Activated T-helper 2 cell treated with anti-CD3 and anti-CD28 coated beads, Interferon-gamma antibody, Interleukin-2, Interleukin-4, amounts not matched to agents 10 μg/mL and 5 μg/mL and 100 μg/mL, durations not matched to agents 14 hours and 24 hours and 36 hours (primary cell): ENCODE results near the gene NVL. TPM values are rescaled to one million over a fixed set of nuclear protein-coding genes. Genes with fewer than 3 reads are reported as not detected.
"Not testable (repeated sequence)": the region's sequence is repeated elsewhere in the genome, so short reads cannot be mapped to it uniquely, and the experiment has no call there.

Experiments
- DNase-seq: peaks from one replicate; pipeline ENCODE4 v3.0.0; 2021; ENCODE audit warnings: low spot score
- H3K27ac Mint-ChIP-seq: one replicate; pipeline ENCODE4 v1.8.0; 2021; ENCODE audit warnings: mixed read lengths
- H3K27me3 Mint-ChIP-seq: one replicate; pipeline ENCODE4 v1.8.0; 2021; ENCODE audit warnings: low read depth, mixed read lengths
- H3K36me3 Mint-ChIP-seq: one replicate; pipeline ENCODE4 v1.8.0; 2021; ENCODE audit warnings: low read depth, mixed read lengths
- H3K4me1 Mint-ChIP-seq: one replicate; pipeline ENCODE4 v1.8.0; 2021; ENCODE audit warnings: low read depth, mixed read lengths
- H3K4me3 Mint-ChIP-seq: one replicate; pipeline ENCODE4 v1.8.0; 2021; ENCODE audit warnings: low read depth, mild to moderate bottlenecking, moderate library complexity, mixed read lengths
- H3K9me3 Mint-ChIP-seq: one replicate; pipeline ENCODE4 v1.8.0; 2021; ENCODE audit warnings: mixed read lengths
- intact Hi-C: fragments of 100-400 bp; cut with micrococcal nuclease; formaldehyde crosslinking; loops from one replicate; pipeline ENCODE4 v1.15.1; 2023
- total RNA-seq: library from RNA; stranded (reverse); gene quantifications from 2 replicates; pipeline ENCODE4 v1.2.3, GENCODE V29; 2022

NVL gene
- total RNA-seq, 1 donor from 2014 or later = 39.0 TPM

- no peak overlapping the region for H3K4me3 Mint-ChIP-seq
- no peak overlapping the region for H3K27ac Mint-ChIP-seq
- no peaks in the 10 kb centered on the region for H3K27me3 Mint-ChIP-seq
- H3K4me1 Mint-ChIP-seq = peaks cover 43% of the 10 kb centered on the region
- intact Hi-C loops = loop anchor here (2.0 to 10.0 kb wide), 7 partner anchors 65 to 630 kb away; partner anchors contain the start of gene DEGS1
- DNase-seq = no peak
- H3K9me3 Mint-ChIP-seq = no peaks in the 10 kb centered on the region
- H3K36me3 Mint-ChIP-seq = peaks cover 8% of the 10 kb centered on the region
These were observed 1.9 kb upstream of the NVL start for GRCh38 chr1:224331824-224332223.

- DNase-seq = no peak
- peaks cover 43% of the 10 kb centered on the region for H3K4me1 Mint-ChIP-seq
- intact Hi-C loops = loop anchor here (5.0 to 10.0 kb wide), 6 partner anchors 64 to 629 kb away; no protein-coding TSS in a partner anchor
- peak overlapping the region; percentile 27 for H3K4me3 Mint-ChIP-seq
- no peak overlapping the region for H3K27ac Mint-ChIP-seq
- no peaks in the 10 kb centered on the region for H3K9me3 Mint-ChIP-seq
- H3K36me3 Mint-ChIP-seq = peaks cover 8% of the 10 kb centered on the region
- H3K27me3 Mint-ChIP-seq = no peaks in the 10 kb centered on the region
These were observed 1.4 kb upstream of the NVL start for GRCh38 chr1:224331326-224331725.

- Mint-ChIP-seq H3K27me3 (no peaks in the 10 kb centered on the region), H3K9me3 (no peaks in the 10 kb centered on the region), H3K27ac (peak overlapping the region; percentile 98), H3K4me1 (peaks cover 40% of the 10 kb centered on the region), H3K4me3 (peak overlapping the region; percentile 97), H3K36me3 (peaks cover 15% of the 10 kb centered on the region)
- DNase-seq = no peak
- intact Hi-C loops = loop anchor here (1.0 kb wide), 1 partner anchor 213 kb away; no protein-coding TSS in a partner anchor
These were observed 509 bp downstream of the NVL start for GRCh38 chr1:224329484-224329841.

- Mint-ChIP-seq H3K27me3 (no peaks in the 10 kb centered on the region), H3K4me3 (peak overlapping the region; percentile 97), H3K4me1 (peaks cover 32% of the 10 kb centered on the region), H3K36me3 (peaks cover 15% of the 10 kb centered on the region), H3K27ac (peak overlapping the region; percentile 66), H3K9me3 (no peaks in the 10 kb centered on the region)
- intact Hi-C loops = loop anchor here (1.0 kb wide), 1 partner anchor 212 kb away; no protein-coding TSS in a partner anchor
- DNase-seq = no peak
These were observed 1.3 kb downstream of the NVL start for GRCh38 chr1:224328644-224329043.

- intact Hi-C loops = no loop called here
- Mint-ChIP-seq H3K27me3 (no peaks in the 10 kb centered on the region), H3K4me3 (no peak overlapping the region), H3K36me3 (peaks cover 27% of the 10 kb centered on the region), H3K9me3 (no peaks in the 10 kb centered on the region), H3K4me1 (peaks cover 38% of the 10 kb centered on the region), H3K27ac (no peak overlapping the region)
- no peak for DNase-seq
These were observed 4.0 kb downstream of the NVL start for GRCh38 chr1:224325959-224326358.

GRCh38 chr1:224321706-224322105 lies 8.3 kb downstream of the NVL start:
- Mint-ChIP-seq H3K36me3 (peaks cover 33% of the 10 kb centered on the region), H3K27me3 (no peaks in the 10 kb centered on the region), H3K4me1 (peaks cover 25% of the 10 kb centered on the region), H3K4me3 (no peak overlapping the region), H3K9me3 (no peaks in the 10 kb centered on the region), H3K27ac (no peak overlapping the region)
- DNase-seq = no peak
- intact Hi-C loops = no loop called here

- Mint-ChIP-seq H3K27me3 (no peaks in the 10 kb centered on the region), H3K36me3 (peaks cover 44% of the 10 kb centered on the region), H3K9me3 (no peaks in the 10 kb centered on the region), H3K27ac (no peak overlapping the region), H3K4me3 (no peak overlapping the region), H3K4me1 (peaks cover 16% of the 10 kb centered on the region)
- DNase-seq = no peak
- intact Hi-C loops = no loop called here
These were observed 12.5 kb downstream of the NVL start for GRCh38 chr1:224317383-224318045.

- Mint-ChIP-seq H3K36me3 (peaks cover 52% of the 10 kb centered on the region), H3K9me3 (no peaks in the 10 kb centered on the region), H3K4me1 (no peaks in the 10 kb centered on the region), H3K27ac (no peak overlapping the region), H3K4me3 (no peak overlapping the region), H3K27me3 (no peaks in the 10 kb centered on the region)
- intact Hi-C loops = no loop called here
- no peak for DNase-seq
These were observed 17.9 kb downstream of the NVL start for GRCh38 chr1:224312025-224312424.

- H3K27ac Mint-ChIP-seq, H3K27me3 Mint-ChIP-seq, H3K4me1 Mint-ChIP-seq, intact Hi-C loops, DNase-seq, H3K9me3 Mint-ChIP-seq, H3K4me3 Mint-ChIP-seq: not testable (repeated sequence)
- H3K36me3 Mint-ChIP-seq = peaks cover 52% of the 10 kb centered on the region
These were observed 18.5 kb downstream of the NVL start for GRCh38 chr1:224311503-224311902.

GRCh38 chr1:224308064-224308463 lies 21.9 kb downstream of the NVL start:
- no peaks in the 10 kb centered on the region for H3K9me3 Mint-ChIP-seq
- no peak overlapping the region for H3K27ac Mint-ChIP-seq
- H3K27me3 Mint-ChIP-seq = no peaks in the 10 kb centered on the region
- no peak overlapping the region for H3K4me3 Mint-ChIP-seq
- no peak for DNase-seq
- intact Hi-C loops = no loop called here
- H3K4me1 Mint-ChIP-seq = no peaks in the 10 kb centered on the region
- H3K36me3 Mint-ChIP-seq = peaks cover 59% of the 10 kb centered on the region

- Mint-ChIP-seq H3K36me3 (peaks cover 57% of the 10 kb centered on the region), H3K27ac (no peak overlapping the region), H3K9me3 (no peaks in the 10 kb centered on the region), H3K4me1 (no peaks in the 10 kb centered on the region), H3K4me3 (no peak overlapping the region), H3K27me3 (no peaks in the 10 kb centered on the region)
- DNase-seq = no peak
- intact Hi-C loops = no loop called here
These were observed 25.2 kb downstream of the NVL start for GRCh38 chr1:224304767-224305166.

GRCh38 chr1:224302947-224303346 lies 27.0 kb downstream of the NVL start:
- Mint-ChIP-seq H3K4me1 (peaks cover 3% of the 10 kb centered on the region), H3K9me3 (no peaks in the 10 kb centered on the region), H3K4me3 (no peak overlapping the region), H3K36me3 (peaks cover 66% of the 10 kb centered on the region), H3K27me3 (no peaks in the 10 kb centered on the region), H3K27ac (no peak overlapping the region)
- intact Hi-C loops = no loop called here
- DNase-seq = no peak

- peaks cover 59% of the 10 kb centered on the region for H3K36me3 Mint-ChIP-seq
- no peaks in the 10 kb centered on the region for H3K27me3 Mint-ChIP-seq
- peaks cover 3% of the 10 kb centered on the region for H3K4me1 Mint-ChIP-seq
- no peak overlapping the region for H3K27ac Mint-ChIP-seq
- no peak overlapping the region for H3K4me3 Mint-ChIP-seq
- no peaks in the 10 kb centered on the region for H3K9me3 Mint-ChIP-seq
- intact Hi-C loops = no loop called here
- no peak for DNase-seq
These were observed 28.6 kb downstream of the NVL start for GRCh38 chr1:224301391-224301790.
